ENCODE measurements around the gene TRAM2.

The TRAM2 gene

GRCh38 chr6:52505726-52506409, 71.0 kb downstream of the TRAM2 start:
- DNase-seq, result no peak

DNA sequence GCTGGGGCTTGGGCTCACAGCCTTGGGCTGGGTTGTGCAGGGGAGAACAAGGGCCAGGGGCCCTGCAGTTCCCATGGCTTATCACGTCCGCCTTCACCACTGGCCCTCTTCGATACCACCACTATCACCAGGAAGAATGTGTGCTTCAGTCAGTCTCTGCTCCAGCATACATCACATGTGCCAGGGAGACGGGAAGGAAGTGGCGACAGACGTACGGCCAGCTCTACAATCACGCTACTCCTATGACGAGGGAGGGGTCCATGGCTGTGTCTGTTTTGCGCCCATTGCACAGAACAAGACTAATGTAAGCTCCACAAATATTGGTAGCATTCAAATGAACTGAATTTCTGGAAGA, 72.1 kb downstream of the TRAM2 start:
- no peak for DNase-seq

DNA sequence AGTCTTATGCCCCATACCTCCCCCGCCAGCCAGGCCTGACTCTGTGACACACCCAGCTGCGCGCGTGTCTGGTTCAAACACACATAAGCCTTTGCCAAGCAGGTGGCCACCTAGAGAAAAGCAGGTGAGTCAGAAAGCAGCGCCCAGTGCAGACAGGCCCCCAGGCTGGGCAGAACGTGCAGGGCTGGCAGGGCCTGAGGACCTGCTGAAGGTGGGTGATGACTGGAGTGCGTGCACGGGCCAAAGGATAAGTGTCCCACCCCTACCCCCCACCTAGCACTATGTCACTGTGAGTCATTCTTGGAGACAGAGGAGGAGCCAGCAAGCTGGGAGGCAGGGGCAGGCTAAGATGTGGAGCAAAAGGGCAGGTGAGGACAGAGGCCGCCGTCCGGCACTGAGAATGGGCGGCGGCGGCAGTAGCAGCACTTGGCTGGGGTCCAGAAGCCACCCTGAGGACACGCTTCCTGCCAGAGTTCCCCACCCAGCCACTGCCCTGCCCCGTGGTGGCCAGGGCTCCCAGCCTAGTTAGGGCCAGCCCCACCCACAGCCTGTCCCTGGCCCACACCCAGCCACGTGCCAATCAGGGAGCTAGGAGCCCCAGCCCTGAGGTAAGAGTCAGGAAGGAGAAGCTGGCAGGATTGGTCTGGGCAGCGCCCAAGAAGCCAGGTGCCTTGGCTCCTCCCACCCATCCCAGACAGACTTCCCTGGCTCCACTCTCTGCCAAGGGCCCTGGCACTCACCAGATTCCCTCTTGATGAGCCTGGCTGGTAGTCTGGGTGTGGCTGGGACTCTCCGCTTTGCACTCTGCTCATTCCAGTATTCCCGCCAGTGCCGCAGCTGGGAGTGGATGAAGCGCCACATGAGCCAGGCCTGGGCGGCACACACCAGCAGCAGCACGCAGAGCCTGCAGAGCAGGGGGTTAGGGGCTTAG, 72.7 kb downstream of the TRAM2 start:
- no peak for DNase-seq

- no peak for DNase-seq
Measured at GRCh38 chr6:52503323-52503747, 73.5 kb downstream of the TRAM2 start.

- DNase-seq, result no peak
Measured at GRCh38 chr6:52502306-52503029, 74.4 kb downstream of the TRAM2 start.

- no peak for DNase-seq
Measured at GRCh38 chr6:52500238-52501129, 76.4 kb downstream of the TRAM2 start.

DNA sequence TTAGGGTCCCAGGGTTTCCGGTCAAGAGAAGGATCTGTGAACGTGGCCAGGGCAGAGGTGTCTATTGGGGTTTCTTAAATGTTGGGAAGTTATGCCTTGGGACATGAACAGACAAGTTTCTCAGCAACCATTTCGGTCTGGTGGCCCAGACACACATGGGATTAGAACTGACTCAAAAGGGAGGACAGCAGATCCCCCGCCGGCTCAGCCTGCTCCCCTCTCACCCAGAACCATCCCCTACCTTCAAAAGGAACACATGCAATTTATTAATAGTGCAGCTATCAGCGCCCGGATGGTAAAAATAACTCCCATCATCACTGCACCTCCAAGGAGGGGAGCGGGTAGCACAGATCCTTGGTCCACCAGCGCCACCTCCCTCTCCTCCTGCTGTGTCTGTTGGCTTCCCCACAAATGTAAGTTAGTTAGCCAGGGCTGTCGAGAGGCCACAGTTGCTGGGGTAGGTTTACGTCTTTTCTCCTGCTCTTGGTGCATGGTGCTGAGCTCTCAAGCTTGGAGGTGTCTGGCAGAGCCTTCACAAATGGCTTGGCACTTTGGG, 77.1 kb downstream of the TRAM2 start:
- DNase-seq, result no peak

- DNase-seq, result no peak
Measured at GRCh38 chr6:52499026-52499425, 77.8 kb downstream of the TRAM2 start.

DNA sequence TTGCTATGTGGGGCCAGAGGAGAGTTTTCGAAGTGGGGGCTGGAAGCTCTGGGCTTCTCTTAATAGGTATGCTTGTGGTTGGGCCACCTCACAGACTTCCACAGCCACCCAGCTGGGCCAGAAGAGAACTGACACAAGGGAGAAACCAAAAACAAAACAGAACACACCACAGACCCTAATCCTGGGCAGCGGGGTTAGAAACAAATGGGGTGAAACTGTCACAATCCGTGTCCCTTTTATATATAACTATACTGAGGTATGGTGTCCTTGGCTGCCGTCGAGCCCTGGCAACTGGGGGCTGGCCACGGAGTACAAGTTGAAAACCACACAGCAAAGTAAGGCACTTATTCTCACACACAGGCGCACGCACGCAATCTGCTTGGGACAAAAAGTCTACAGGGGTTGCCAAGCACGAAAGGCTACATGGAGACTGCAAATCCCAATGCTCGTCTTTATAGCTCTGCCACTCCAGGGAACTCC, 78.3 kb downstream of the TRAM2 start:
- no peak for DNase-seq

GRCh38 chr6:52497652-52498408, 79.0 kb downstream of the TRAM2 start:
- DNase-seq, result no peak

DNA sequence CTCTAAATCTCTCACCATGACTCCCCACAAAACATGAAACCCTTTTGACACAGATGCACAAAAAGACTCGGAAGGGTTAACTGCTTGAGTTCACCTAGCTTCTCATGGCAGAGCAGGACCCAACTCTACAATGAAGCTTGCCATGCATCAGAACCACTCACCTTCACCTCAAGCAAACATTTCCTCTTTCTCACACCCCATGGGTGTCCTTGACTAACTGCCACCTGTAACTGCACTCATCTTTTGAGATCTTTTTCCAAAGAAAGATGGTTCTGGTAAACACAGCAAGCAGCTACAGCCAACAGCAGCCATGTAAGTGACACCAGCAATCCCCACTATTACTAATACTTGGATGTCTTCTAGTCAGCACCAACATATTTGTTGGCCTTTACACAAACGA, 80.2 kb downstream of the TRAM2 start:
- DNase-seq, result no peak

- no peak for DNase-seq
Measured at GRCh38 chr6:52495922-52496321, 80.9 kb downstream of the TRAM2 start.

DNA sequence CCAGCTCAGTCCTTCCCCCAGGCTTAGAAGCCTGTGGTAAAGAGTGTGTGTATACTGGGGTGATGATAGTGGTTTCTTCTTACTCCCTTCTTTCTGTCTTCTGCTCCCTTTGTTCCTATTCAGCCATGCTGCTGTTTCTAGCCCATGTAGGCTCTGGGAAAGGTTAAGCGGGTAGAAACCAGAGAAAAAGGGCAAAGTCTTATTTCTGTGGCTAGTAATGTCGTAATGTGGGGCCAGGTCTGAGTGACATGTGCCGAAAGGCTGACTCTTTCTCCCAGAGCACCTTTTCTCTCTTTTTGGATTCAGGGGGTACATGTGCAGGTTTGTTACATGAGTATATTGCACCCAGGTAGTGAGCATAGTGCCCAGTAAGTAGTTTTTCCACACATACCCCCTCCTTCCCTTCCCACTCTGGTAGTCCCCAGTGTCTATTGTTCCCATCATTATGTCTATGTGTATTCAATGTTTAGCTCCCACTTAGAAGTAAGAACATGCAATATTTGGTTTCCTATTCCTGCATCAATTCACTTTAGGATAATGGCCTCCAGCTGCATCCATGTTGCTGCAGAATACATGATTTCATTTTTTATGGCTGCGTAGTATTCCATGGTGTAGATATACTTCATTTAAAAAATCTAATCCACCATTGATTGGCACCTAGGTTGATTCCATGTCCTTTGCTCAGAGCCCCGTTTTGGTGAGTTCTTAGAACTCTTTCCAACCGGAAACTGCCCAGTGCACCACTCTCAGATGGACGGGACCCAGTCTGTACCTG, 82.4 kb downstream of the TRAM2 start:
- no peak for DNase-seq

- DNase-seq, result no peak
Measured at GRCh38 chr6:52493669-52494068, 83.2 kb downstream of the TRAM2 start.

GRCh38 chr6:52491203-52492069, 85.4 kb downstream of the TRAM2 start:
- DNase-seq, result no peak

- no peak for DNase-seq
Measured at GRCh38 chr6:52489881-52490280, 87.0 kb downstream of the TRAM2 start.

GRCh38 chr6:52483671-52484003, 93.2 kb downstream of the TRAM2 start:
- no peak for DNase-seq

DNA sequence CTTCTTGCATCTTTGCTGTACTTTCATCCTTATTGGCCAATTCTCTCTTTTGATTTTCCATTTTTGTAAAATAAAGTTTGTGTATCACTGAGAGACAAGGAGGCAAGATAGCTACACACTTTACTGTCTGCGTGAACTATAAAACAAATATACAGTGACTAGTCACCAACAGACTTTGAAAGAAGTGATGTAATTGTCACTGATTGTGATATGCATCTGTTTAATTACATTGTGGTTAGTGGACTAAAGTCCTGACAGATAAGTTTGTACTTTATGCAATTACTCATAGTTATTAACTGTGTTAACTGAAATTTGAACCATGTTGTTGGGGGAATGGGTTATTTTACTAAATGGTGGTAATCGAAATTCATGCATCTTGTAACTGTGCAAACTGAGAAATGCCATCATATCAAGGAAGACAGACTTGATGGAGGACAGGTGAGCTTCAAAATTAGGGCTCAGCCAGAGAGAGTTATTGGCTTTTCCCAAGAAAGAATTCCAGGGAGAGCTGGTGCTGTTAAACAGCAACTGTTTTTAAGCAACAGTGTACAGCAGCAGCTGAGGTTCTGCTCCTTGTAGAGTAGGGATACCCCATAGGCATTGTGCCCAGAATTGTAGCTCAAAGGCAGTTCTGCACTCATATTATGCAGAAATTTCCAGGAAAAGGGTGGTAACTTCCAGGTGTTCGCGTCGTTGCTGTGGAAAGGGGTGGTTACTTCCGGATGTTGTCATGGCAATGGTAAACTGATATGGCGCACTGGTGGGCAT, 93.8 kb downstream of the TRAM2 start:
- DNase-seq, result no peak

DNA sequence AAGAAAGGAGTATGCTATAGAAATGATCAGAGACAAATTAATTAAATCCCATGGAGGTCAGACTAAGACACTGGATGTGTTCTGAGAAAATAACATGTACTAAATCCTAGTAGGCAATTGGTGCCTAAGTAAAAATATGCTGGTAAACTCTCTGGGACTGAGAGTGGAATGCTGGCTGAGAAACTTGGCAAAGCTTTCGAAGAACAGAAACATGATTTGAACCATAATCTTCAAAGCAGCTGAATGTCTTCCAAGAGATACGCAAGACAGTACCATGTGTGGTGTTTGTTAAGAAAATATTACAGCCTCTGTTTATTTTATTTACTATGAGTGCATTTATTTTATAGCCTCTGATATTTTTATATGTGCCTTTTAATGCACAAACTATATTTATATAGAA, 101.6 kb downstream of the TRAM2 start:
- DNase-seq, result no peak
